IMR-90 (cell line): ENCODE measurements around the gene NUBPL.

Source experiments
- BHLHE40 ChIP-seq: fragments of 150-350 bp; IDR thresholded peaks from 2 replicates; pipeline ENCODE4 v1.6.1; 2016; ENCODE audit warnings: mild to moderate bottlenecking, low read depth, low read length
- CEBPB ChIP-seq: IDR thresholded peaks from 2 replicates; pipeline ENCODE4 v1.6.1; 2012; ENCODE audit warnings: low read depth, low read length, improper control_type of control experiment
- CHD1 ChIP-seq: IDR thresholded peaks from 2 replicates; pipeline ENCODE4 v1.6.1; 2012; ENCODE audit warnings: low read depth, low read length, improper control_type of control experiment
- CTCF ChIP-seq: conservative IDR thresholded peaks from 2 replicates; pipeline ENCODE4 v1.5.1; 2012; ENCODE audit warnings: mild to moderate bottlenecking, low read depth, low read length, improper control_type of control experiment
- FOS ChIP-seq: fragments of 150-350 bp; IDR thresholded peaks from 2 replicates; pipeline ENCODE4 v1.6.1; 2016; ENCODE audit warnings: low read depth, low read length
- MAFK ChIP-seq: IDR thresholded peaks from 2 replicates; pipeline ENCODE4 v1.6.1; 2012; ENCODE audit warnings: low read depth, low read length, improper control_type of control experiment
- MAZ ChIP-seq: IDR thresholded peaks from 2 replicates; pipeline ENCODE4 v1.6.1; 2012; ENCODE audit warnings: low read depth, mild to moderate bottlenecking, low read length, improper control_type of control experiment, moderate library complexity, borderline replicate concordance
- MXI1 ChIP-seq: IDR thresholded peaks from 2 replicates; pipeline ENCODE4 v1.6.1; 2012; ENCODE audit warnings: low read depth, mild to moderate bottlenecking, low read length, moderate library complexity, borderline replicate concordance
- POLR2A ChIP-seq: IDR thresholded peaks from 2 replicates; pipeline ENCODE4 v1.6.1; 2012; ENCODE audit warnings: mild to moderate bottlenecking, low read depth, low read length
- RAD21 ChIP-seq: IDR thresholded peaks from 2 replicates; pipeline ENCODE4 v1.6.1; 2012; ENCODE audit warnings: low read length, improper control_type of control experiment
- RCOR1 ChIP-seq: IDR thresholded peaks from 2 replicates; pipeline ENCODE4 v1.6.1; 2012; ENCODE audit warnings: mild to moderate bottlenecking, low read length, improper control_type of control experiment; ENCODE audit not compliant: insufficient replicate concordance
- RFX5 ChIP-seq: IDR thresholded peaks from 2 replicates; pipeline ENCODE4 v1.8.0; 2012; ENCODE audit warnings: low read depth, mild to moderate bottlenecking, low read length, moderate library complexity
- SMC3 ChIP-seq: fragments of 150-350 bp; IDR thresholded peaks from 2 replicates; pipeline ENCODE4 v1.6.1; 2016; ENCODE audit warnings: low read depth, mild to moderate bottlenecking, antibody characterized with exemption, low read length, moderate library complexity
- TF ChIP-seq, protein P1 (sequence below): fragments of 150-350 bp; IDR thresholded peaks from 2 replicates; pipeline ENCODE4 v1.6.1; 2017; ENCODE audit warnings: mild to moderate bottlenecking, antibody characterized with exemption, low read length, low read depth

DNA sequence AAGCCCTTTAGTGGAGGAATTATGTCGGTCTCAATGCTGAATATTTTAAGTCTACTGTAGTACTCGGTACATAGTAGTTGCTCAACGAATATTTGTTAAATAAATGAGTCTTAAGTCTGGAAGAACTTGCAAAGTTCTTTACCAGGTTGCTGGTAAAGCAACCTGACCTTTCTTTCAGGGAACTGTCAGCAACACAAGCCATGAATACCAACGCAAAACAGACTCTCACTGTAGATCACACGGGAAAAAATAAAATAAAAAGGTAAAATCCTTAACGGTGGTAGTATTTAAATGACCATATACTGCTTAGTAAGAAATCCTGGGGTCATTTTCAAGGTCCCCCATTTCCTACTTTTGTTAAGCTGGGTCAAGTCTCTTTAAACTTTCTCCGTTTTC is 447 bp upstream of the NUBPL start:
- TF ChIP-seq CTCF, result no peak
- TF ChIP-seq POLR2A, result no peak
- TF ChIP-seq CEBPB, result no peak
- no peak for TF ChIP-seq RCOR1
- TF ChIP-seq, protein P1, sequence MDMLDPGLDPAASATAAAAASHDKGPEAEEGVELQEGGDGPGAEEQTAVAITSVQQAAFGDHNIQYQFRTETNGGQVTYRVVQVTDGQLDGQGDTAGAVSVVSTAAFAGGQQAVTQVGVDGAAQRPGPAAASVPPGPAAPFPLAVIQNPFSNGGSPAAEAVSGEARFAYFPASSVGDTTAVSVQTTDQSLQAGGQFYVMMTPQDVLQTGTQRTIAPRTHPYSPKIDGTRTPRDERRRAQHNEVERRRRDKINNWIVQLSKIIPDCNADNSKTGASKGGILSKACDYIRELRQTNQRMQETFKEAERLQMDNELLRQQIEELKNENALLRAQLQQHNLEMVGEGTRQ, result no peak
- TF ChIP-seq RAD21, result no peak
- no peak for TF ChIP-seq MXI1
- TF ChIP-seq MAZ, result no peak
- no peak for TF ChIP-seq BHLHE40
- no peak for TF ChIP-seq RFX5
- TF ChIP-seq FOS, result no peak
- no peak for TF ChIP-seq MAFK
- no peak for TF ChIP-seq SMC3
- TF ChIP-seq CHD1, result no peak
